Skeletal muscle satellite cell (primary cell): ENCODE measurements around the gene TXNIP.
A peak's percentile ranks its signal among the peaks of the same experiment; 100 is the strongest.

ENCODE experiments used
- H3K27me3 ChIP-seq: 2 replicates; pipeline ENCODE4 v1.7.0; 2013; ENCODE audit warnings: low read length; ENCODE audit not compliant: control insufficient read depth, insufficient read depth
- H3K36me3 ChIP-seq: 2 replicates; pipeline ENCODE4 v1.7.0; 2013; ENCODE audit warnings: mild to moderate bottlenecking, control low read depth, low read length; ENCODE audit not compliant: insufficient read depth
- H3K4me1 ChIP-seq: 2 replicates; pipeline ENCODE4 v1.7.0; 2013; ENCODE audit warnings: low read length; ENCODE audit not compliant: control insufficient read depth, insufficient read depth
- H3K4me2 ChIP-seq: 2 replicates; pipeline ENCODE4 v1.7.0; 2013; ENCODE audit warnings: mild to moderate bottlenecking, low read length
- H3K4me3 ChIP-seq: 2 replicates; pipeline ENCODE4 v1.7.0; 2013; ENCODE audit warnings: low read length
- H3K9ac ChIP-seq: 2 replicates; pipeline ENCODE4 v1.7.0; 2013; ENCODE audit warnings: mild to moderate bottlenecking, low read depth, low read length, moderate library complexity
- H3K9me3 ChIP-seq: replicated peaks from 2 replicates; pipeline ENCODE4 v1.7.0; 2013; ENCODE audit warnings: mild to moderate bottlenecking, control low read depth, low read length

Gene TXNIP

GRCh38 chr1:145958734-145959133 lies 37.6 kb downstream of the TXNIP start:
- peaks cover 61% of the 10 kb centered on the region for H3K4me1 ChIP-seq
- no peak overlapping the region for H3K4me3 ChIP-seq
- no peaks in the 10 kb centered on the region for H3K9me3 ChIP-seq

GRCh38 chr1:145957443-145958319 lies 38.7 kb downstream of the TXNIP start, which contains the start of gene LIX1L:
Gene LIX1L, minus strand, starts transcription at chr1:145958017. Its CDS starts 90 bp downstream, at chr1:145957927.
- Histone ChIP-seq H3K4me3 (peak within 1 kb of the TSS; percentile 83), H3K4me2 (peak within 1 kb of the TSS; percentile 97), H3K9ac (peak within 1 kb of the TSS; percentile 91), H3K4me1 (peaks cover 50% of the 10 kb centered on the region), H3K27me3 (no peaks in the 10 kb centered on the region), H3K36me3 (no peaks in the 10 kb centered on the region), H3K9me3 (no peaks in the 10 kb centered on the region)

More at GRCh38 chr1:145958734-145959133, 37.6 kb downstream of the TXNIP start:
- Histone ChIP-seq H3K36me3 (no peaks in the 10 kb centered on the region), H3K27me3 (no peaks in the 10 kb centered on the region), H3K4me2 (no peak overlapping the region), H3K9ac (no peak overlapping the region)

- Histone ChIP-seq H3K4me3 (peak overlapping the region; percentile 83), H3K9me3 (no peaks in the 10 kb centered on the region), H3K4me1 (peaks cover 45% of the 10 kb centered on the region), H3K9ac (peak overlapping the region; percentile 91), H3K27me3 (no peaks in the 10 kb centered on the region), H3K36me3 (peaks cover 5% of the 10 kb centered on the region), H3K4me2 (peak overlapping the region; percentile 97)
These were observed 39.5 kb downstream of the TXNIP start for GRCh38 chr1:145956781-145957442.

- Histone ChIP-seq H3K36me3 (peaks cover 7% of the 10 kb centered on the region), H3K4me3 (peak overlapping the region; percentile 83), H3K4me1 (peaks cover 39% of the 10 kb centered on the region), H3K9ac (peak overlapping the region; percentile 91), H3K27me3 (no peaks in the 10 kb centered on the region), H3K9me3 (no peaks in the 10 kb centered on the region), H3K4me2 (peak overlapping the region; percentile 97)
These were observed 40.0 kb downstream of the TXNIP start for GRCh38 chr1:145956361-145956760.

GRCh38 chr1:145955436-145955835 lies 40.9 kb downstream of the TXNIP start:
- H3K4me2 ChIP-seq: peak overlapping the region; percentile 97
- H3K9ac ChIP-seq: peak overlapping the region; percentile 91
- H3K9me3 ChIP-seq: no peaks in the 10 kb centered on the region
- H3K27me3 ChIP-seq: no peaks in the 10 kb centered on the region
- H3K4me1 ChIP-seq: peaks cover 30% of the 10 kb centered on the region
- H3K4me3 ChIP-seq: peak overlapping the region; percentile 83
- H3K36me3 ChIP-seq: peaks cover 7% of the 10 kb centered on the region

GRCh38 chr1:145953861-145954260 lies 42.5 kb downstream of the TXNIP start:
- H3K36me3 ChIP-seq: peaks cover 15% of the 10 kb centered on the region
- H3K4me1 ChIP-seq: peaks cover 33% of the 10 kb centered on the region
- no peaks in the 10 kb centered on the region for H3K9me3 ChIP-seq
- no peak overlapping the region for H3K4me2 ChIP-seq
- H3K9ac ChIP-seq: no peak overlapping the region
- H3K4me3 ChIP-seq: no peak overlapping the region
- H3K27me3 ChIP-seq: no peaks in the 10 kb centered on the region

GRCh38 chr1:145952903-145953302 lies 43.5 kb downstream of the TXNIP start:
- H3K27me3 ChIP-seq: no peaks in the 10 kb centered on the region
- H3K4me2 ChIP-seq: no peak overlapping the region
- peaks cover 28% of the 10 kb centered on the region for H3K4me1 ChIP-seq
- H3K9ac ChIP-seq: no peak overlapping the region
- H3K9me3 ChIP-seq: no peaks in the 10 kb centered on the region
- H3K36me3 ChIP-seq: peaks cover 15% of the 10 kb centered on the region
- H3K4me3 ChIP-seq: no peak overlapping the region

- peaks cover 26% of the 10 kb centered on the region for H3K4me1 ChIP-seq
- H3K36me3 ChIP-seq: peaks cover 18% of the 10 kb centered on the region
These were observed 44.9 kb downstream of the TXNIP start for GRCh38 chr1:145951526-145951925.

GRCh38 chr1:145949219-145949618 lies 47.2 kb downstream of the TXNIP start:
- Histone ChIP-seq H3K9me3 (no peaks in the 10 kb centered on the region), H3K27me3 (no peaks in the 10 kb centered on the region), H3K4me3 (no peak overlapping the region), H3K36me3 (peaks cover 26% of the 10 kb centered on the region), H3K4me1 (peaks cover 3% of the 10 kb centered on the region), H3K9ac (no peak overlapping the region), H3K4me2 (no peak overlapping the region)

More at GRCh38 chr1:145951526-145951925, 44.9 kb downstream of the TXNIP start:
- Histone ChIP-seq H3K9me3 (no peaks in the 10 kb centered on the region), H3K27me3 (no peaks in the 10 kb centered on the region), H3K4me2 (no peak overlapping the region), H3K4me3 (no peak overlapping the region), H3K9ac (no peak overlapping the region)

GRCh38 chr1:145947551-145947950 lies 48.8 kb downstream of the TXNIP start:
- H3K4me2 ChIP-seq: no peak overlapping the region
- peaks cover 34% of the 10 kb centered on the region for H3K36me3 ChIP-seq
- H3K4me3 ChIP-seq: no peak overlapping the region
- H3K9ac ChIP-seq: no peak overlapping the region
- H3K9me3 ChIP-seq: no peaks in the 10 kb centered on the region
- peaks cover 3% of the 10 kb centered on the region for H3K4me1 ChIP-seq
- no peaks in the 10 kb centered on the region for H3K27me3 ChIP-seq

- H3K9me3 ChIP-seq: no peaks in the 10 kb centered on the region
- H3K4me1 ChIP-seq: peaks cover 3% of the 10 kb centered on the region
- peaks cover 31% of the 10 kb centered on the region for H3K36me3 ChIP-seq
- H3K9ac ChIP-seq: no peak overlapping the region
- H3K4me2 ChIP-seq: no peak overlapping the region
- H3K4me3 ChIP-seq: no peak overlapping the region
- no peaks in the 10 kb centered on the region for H3K27me3 ChIP-seq
These were observed 49.8 kb downstream of the TXNIP start for GRCh38 chr1:145946477-145946986.
